H1 (cell line): Measurements from ENCODE around the gene CSNK1D. TPM values are rescaled to one million over a fixed set of nuclear protein-coding genes. Genes with fewer than 3 reads are reported as not detected.

Experiments
- BRCA1 ChIP-seq: IDR thresholded peaks from 2 replicates; pipeline ENCODE4 v1.6.1; 2012; ENCODE audit warnings: low read depth, low read length, improper control_type of control experiment
- EGR1 ChIP-seq: IDR thresholded peaks from 2 replicates; pipeline ENCODE4 v1.6.1; 2011; ENCODE audit warnings: low read depth, low read length, borderline replicate concordance
- polyA plus RNA-seq, 7 experiments: library from polyadenylated mRNA; depleted of rRNA in 3 of 7; stranded (reverse) in 5 of 7; unstranded in 2 of 7; fragments of >200 nt in 5 of 7; fragments of 200-250 nt in 2 of 7; gene quantifications; 1 replicate in 5 of 7; 2 replicates in 1 of 7; 4 replicates in 1 of 7; pipeline versions ENCODE4 v1.2.1 to v1.2.3, GENCODE V29; 2011 to 2013; ENCODE audit warnings: missing spikeins in 2 of 7, mixed read lengths in 2 of 7
- total RNA-seq: library from RNA; stranded (reverse); fragmentation: NEBNext Ultra II Directional; extraction: Animal tissue kit (Norgen Biotek cat#: 25700); gene quantifications from 2 replicates; pipeline ENCODE4 v1.2.1, GENCODE V29; 2021

CSNK1D gene
- total and polyA plus RNA-seq, 2 of the 8 experiments (the other 6 are each of a cell fraction or from before 2014, with no cell fraction given): 73.5 to 103 TPM

GRCh38 chr17:82281076-82281475, 7.6 kb upstream of the CSNK1D start (continued):
- TF ChIP-seq EGR1 (no peak), BRCA1 (no peak)
